ENCODE results near the gene MLLT1.

DNA sequence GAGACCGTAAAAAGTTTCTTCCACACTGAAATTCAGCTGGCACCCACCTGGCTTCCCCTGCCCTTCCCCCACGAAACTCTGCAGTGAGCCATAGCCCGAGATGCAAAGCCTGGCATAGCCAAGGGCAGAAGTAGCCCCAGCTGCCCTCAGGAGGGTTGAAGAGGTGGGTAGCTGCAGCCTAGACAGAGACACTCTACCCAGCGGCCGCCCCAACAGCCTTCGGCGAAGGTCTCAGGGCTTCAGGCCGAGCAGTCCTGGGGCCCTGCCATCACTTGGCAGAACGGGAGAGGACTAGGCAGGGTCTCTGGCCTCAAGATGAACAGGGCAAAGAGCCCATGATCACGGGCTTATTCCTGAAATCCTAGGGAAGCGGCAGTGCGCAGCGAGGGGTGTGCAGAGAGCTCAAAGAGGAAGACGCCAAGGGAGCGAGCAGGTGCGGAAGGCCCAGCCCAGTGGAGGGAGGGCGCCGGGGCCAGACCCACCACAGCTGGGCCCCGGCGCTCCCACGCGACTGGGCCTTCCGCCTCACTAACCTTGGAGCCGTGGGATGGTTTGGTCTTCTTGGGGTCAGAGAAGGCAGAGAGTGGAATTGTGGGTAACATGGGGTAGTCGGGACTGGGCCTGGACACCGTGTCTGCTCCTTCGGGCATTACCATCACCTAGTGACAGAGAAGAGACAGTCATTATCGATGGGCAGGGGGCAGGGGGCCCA, 53.2 kb downstream of the MLLT1 start:
- TF ChIP-seq, protein P1, sequence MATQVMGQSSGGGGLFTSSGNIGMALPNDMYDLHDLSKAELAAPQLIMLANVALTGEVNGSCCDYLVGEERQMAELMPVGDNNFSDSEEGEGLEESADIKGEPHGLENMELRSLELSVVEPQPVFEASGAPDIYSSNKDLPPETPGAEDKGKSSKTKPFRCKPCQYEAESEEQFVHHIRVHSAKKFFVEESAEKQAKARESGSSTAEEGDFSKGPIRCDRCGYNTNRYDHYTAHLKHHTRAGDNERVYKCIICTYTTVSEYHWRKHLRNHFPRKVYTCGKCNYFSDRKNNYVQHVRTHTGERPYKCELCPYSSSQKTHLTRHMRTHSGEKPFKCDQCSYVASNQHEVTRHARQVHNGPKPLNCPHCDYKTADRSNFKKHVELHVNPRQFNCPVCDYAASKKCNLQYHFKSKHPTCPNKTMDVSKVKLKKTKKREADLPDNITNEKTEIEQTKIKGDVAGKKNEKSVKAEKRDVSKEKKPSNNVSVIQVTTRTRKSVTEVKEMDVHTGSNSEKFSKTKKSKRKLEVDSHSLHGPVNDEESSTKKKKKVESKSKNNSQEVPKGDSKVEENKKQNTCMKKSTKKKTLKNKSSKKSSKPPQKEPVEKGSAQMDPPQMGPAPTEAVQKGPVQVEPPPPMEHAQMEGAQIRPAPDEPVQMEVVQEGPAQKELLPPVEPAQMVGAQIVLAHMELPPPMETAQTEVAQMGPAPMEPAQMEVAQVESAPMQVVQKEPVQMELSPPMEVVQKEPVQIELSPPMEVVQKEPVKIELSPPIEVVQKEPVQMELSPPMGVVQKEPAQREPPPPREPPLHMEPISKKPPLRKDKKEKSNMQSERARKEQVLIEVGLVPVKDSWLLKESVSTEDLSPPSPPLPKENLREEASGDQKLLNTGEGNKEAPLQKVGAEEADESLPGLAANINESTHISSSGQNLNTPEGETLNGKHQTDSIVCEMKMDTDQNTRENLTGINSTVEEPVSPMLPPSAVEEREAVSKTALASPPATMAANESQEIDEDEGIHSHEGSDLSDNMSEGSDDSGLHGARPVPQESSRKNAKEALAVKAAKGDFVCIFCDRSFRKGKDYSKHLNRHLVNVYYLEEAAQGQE (IDR thresholded peaks at IDR 0.05; ENCODE audit: insufficient read depth in 1 of 2, low read depth in 2 of 2, low read length in 2 of 2), result no peak
- TF ChIP-seq POLR2AphosphoS5 (IDR thresholded peaks at IDR 0.05; ENCODE audit: low read depth, low read length), result no peak
- TF ChIP-seq SIN3A (IDR thresholded peaks at IDR 0.05; ENCODE audit: borderline replicate concordance, insufficient read depth, low read length), result no peak
- no peak for TF ChIP-seq TAF1 (IDR thresholded peaks at IDR 0.05; ENCODE audit: borderline replicate concordance, insufficient read depth, low read length)
